ENCODE results near the gene LRRC56. TPM values are rescaled to one million over a fixed set of nuclear protein-coding genes. Genes with fewer than 3 reads are reported as not detected.

Gene LRRC56
- total RNA-seq, 2 experiments from 2014 or later, result 0.96 to 0.98 TPM

DNA sequence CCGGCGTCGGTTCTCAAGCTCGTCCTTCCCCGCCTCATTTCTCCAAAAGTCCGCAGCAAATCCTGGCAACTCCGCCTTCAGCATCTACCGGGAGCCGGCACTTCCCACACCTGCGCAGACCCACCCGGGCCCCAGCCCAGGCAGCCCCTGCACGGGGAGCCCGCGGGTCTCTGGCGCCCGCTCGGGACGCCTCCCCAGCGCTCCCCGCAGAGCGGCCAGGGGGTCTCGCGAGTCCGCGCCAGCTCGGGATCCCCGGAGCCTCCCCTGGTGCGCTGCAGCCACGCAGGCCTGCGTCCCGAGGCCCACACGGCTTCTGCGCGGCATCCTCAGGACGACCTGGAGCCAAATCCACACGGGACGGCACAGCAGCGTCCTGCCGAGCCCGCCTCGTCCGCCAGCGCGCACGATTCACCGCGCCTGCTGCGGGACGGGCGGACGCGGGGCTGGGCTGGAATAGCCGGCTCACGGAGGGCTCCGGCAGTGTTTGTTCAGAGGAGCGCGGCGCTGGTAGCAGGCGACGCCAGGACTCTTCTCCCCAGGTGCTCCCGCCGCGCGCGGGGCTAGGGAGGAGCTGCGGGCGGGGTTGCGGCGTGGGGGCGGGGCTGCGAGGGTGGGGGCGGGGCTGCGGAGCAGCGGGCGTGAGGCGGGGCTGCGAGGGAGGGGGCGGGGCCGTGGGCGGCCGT lies 38.1 kb downstream of the LRRC56 start:
- intact Hi-C loops (cut with DNase I, micrococcal nuclease), result loop anchor here (5.0 to 10.0 kb wide), 2 partner anchors 219 to 308 kb away; partner anchors contain the start of genes CEND1 (in 1 of the 2) and SLC25A22 (in 1 of the 2)
- no peaks in the 10 kb centered on the region for H3K9me3 Mint-ChIP-seq (ENCODE audit: low read depth)
- peaks cover 10% of the 10 kb centered on the region for H3K27me3 Mint-ChIP-seq
- ATAC-seq (peak; percentile 42), DNase-seq (no peak)
- H3K36me3 Mint-ChIP-seq (ENCODE audit: low read depth), result peaks cover 9% of the 10 kb centered on the region
- peaks cover 46% of the 10 kb centered on the region for H3K4me1 Mint-ChIP-seq
- POLR2A ChIA-PET, result interaction anchor here (0.8 to 1.5 kb wide), 4 partner anchors 12 to 120 kb away, joined by 3 to 10 read pairs (median 4); partner anchors contain the start of genes DEAF1 and TMEM80
- peak overlapping the region; percentile 58 for H3K27ac Mint-ChIP-seq
- peak overlapping the region; percentile 82 for H3K4me3 Mint-ChIP-seq
- CTCF ChIA-PET, result interaction anchor here (0.6 to 1.8 kb wide), 7 partner anchors 11 to 235 kb away, joined by 3 to 6 read pairs (median 4); partner anchors contain the start of gene LMNTD2

- Mint-ChIP-seq H3K4me3 (peak within 1 kb of the TSS; percentile 86), H3K36me3 (ENCODE audit: low read depth) (peaks cover 11% of the 10 kb centered on the region), H3K4me1 (peaks cover 49% of the 10 kb centered on the region), H3K9me3 (ENCODE audit: low read depth) (no peaks in the 10 kb centered on the region), H3K27me3 (peaks cover 10% of the 10 kb centered on the region), H3K27ac (peak within 1 kb of the TSS; percentile 98)
- ATAC-seq (peak; percentile 89), DNase-seq (peak; percentile 98)
- CTCF ChIA-PET, result interaction anchor here (0.6 to 1.8 kb wide), 6 partner anchors 10 to 70 kb away, joined by 3 to 6 read pairs (median 4); partner anchors contain the start of gene LMNTD2
- intact Hi-C loops (cut with DNase I, micrococcal nuclease), result loop anchor here (1.0 to 10.0 kb wide), 18 partner anchors 8 to 369 kb away; partner anchors contain the start of genes LMNTD2 (in 2 of the 2), RASSF7 (in 2 of the 2), SLC25A22 (in 2 of the 2) and BET1L (in 1 of the 2)
- POLR2A ChIA-PET, result interaction anchor here (0.8 to 1.5 kb wide), 3 partner anchors 11 to 119 kb away, joined by 4 to 10 read pairs (median 4); partner anchors contain the start of genes DEAF1 and TMEM80
Measured at GRCh38 chr11:575996-576768, 38.9 kb downstream of the LRRC56 start, which contains the start of gene PHRF1. TSS of gene PHRF1 (plus strand) at chr11:576470. CDS start at chr11:581513, 5,043 bp downstream.

DNA sequence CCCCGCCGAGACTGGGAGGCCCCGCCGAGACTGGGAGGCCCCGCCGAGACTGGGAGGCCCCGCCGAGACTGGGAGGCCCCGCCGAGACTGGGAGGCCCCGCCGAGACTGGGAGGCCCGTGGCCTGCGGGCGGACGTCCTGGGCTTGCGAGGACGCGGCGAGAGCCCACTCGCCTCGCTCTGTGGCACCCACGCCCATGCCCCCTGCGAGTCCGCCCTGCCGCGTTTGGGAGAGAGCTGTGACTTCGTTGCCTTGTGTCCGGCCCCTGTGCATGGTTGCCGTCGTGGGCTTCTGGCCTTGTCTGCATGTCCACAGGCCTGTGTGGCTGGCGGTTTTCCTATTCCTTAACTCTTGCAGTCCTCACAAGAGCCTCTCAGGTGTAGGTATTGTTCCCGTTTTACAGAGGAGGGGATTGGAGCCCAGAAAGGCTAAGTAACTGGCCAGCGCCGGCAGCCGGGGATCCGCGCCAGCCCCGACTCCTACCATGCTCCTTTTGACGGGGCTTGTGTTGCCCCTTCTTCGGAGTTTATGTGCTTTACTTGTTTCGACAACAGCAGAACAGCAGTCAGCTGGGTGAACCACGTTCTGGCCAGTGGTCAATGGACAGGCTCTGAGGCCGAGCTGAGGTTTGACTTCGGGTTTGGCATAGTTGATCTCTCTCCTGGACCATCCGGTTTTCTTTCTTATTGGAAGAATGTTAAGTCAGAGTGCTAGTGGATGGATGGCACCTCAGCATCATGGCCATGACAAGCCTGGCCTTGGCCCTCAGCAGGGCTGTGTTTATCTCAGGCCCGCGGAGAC lies 39.7 kb downstream of the LRRC56 start:
- no peak for ATAC-seq
- Mint-ChIP-seq H3K4me3 (peak overlapping the region; percentile 86), H3K36me3 (ENCODE audit: low read depth) (peaks cover 18% of the 10 kb centered on the region), H3K27me3 (peaks cover 10% of the 10 kb centered on the region), H3K4me1 (peaks cover 50% of the 10 kb centered on the region), H3K9me3 (ENCODE audit: low read depth) (no peaks in the 10 kb centered on the region), H3K27ac (peak overlapping the region; percentile 83)
- DNase-seq, result no peak
- POLR2A ChIA-PET, result interaction anchor here (1.5 kb wide), 2 partner anchors 11 kb away, joined by 9 to 10 read pairs; no protein-coding TSS in a partner anchor
- CTCF ChIA-PET, result no interaction called here
- intact Hi-C loops (cut with DNase I, micrococcal nuclease), result loop anchor here (1.0 to 10.0 kb wide), 18 partner anchors 9 to 370 kb away; partner anchors contain the start of genes LMNTD2 (in 2 of the 2), RASSF7 (in 2 of the 2), SLC25A22 (in 2 of the 2) and BET1L (in 1 of the 2)

DNA sequence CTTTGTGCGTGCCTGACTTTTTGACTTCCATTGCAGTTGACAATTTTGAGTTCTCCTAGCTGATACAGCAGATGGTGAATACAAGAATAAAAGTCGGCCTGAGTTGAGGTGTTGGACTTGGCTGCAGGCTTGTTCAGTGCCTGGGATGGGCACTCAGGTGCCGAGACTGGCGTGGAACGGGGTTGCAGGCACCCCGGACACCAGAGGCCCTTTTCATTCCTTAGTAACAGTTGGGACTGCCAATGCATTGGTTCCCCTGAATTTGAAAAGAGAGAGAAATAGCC lies 40.2 kb downstream of the LRRC56 start:
- H3K4me3 Mint-ChIP-seq, result peak overlapping the region; percentile 86
- ChIA-PET CTCF (interaction anchor here (0.8 kb wide), 1 partner anchor 348 kb away, joined by 3 read pairs; the partner anchor contains the start of gene AP2A2), POLR2A (interaction anchor here (1.5 kb wide), 1 partner anchor 10 kb away, joined by 9 read pairs; no protein-coding TSS in a partner anchor)
- H3K4me1 Mint-ChIP-seq, result peaks cover 50% of the 10 kb centered on the region
- H3K9me3 Mint-ChIP-seq (ENCODE audit: low read depth), result no peaks in the 10 kb centered on the region
- ATAC-seq (no peak), DNase-seq (peak; percentile 5)
- peaks cover 18% of the 10 kb centered on the region for H3K36me3 Mint-ChIP-seq (ENCODE audit: low read depth)
- intact Hi-C loops (cut with DNase I, micrococcal nuclease), result loop anchor here (2.0 to 10.0 kb wide), 3 partner anchors 17 to 310 kb away; partner anchors contain the start of genes CEND1 (in 1 of the 2), LMNTD2 (in 1 of the 2), RASSF7 (in 1 of the 2) and SLC25A22 (in 1 of the 2)
- H3K27ac Mint-ChIP-seq, result peak overlapping the region; percentile 83
- H3K27me3 Mint-ChIP-seq, result peaks cover 10% of the 10 kb centered on the region

DNA sequence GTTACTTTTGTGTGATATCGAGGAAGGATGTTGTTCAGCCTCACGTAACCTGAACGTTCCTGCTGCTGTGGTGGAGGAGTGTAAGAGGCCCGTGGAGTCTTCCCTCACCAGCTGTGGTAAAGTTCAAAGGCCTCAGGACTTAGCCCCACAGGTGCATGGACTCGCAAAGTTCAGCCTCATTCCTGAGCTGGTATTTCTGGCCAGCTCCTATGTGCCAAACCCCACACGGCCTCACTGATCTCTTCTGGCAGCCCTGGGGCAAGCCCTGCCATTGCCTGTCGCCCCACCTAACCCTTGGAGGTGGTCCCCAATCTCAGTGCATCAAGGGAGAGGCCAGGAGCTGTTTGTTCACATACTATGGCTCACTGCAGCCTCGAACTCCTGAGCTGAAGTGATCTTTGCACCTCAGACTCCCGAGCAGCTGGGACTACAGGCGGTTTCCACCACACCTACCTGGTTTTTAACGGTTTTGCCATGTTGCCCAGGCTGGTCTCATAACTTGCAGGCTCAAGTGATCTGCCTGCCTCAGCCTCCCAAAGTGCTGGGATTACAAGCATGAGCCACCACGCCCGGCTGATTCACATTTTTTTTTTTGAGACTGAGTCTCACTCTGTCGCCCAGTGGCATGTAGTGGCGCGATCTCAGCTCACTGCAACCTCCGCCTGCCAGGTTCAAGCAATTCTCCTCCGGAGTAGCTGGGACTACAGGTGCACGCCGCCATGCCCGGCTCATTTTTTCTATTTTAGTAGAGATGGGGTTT lies 41.1 kb downstream of the LRRC56 start:
- Mint-ChIP-seq H3K36me3 (ENCODE audit: low read depth) (peaks cover 21% of the 10 kb centered on the region), H3K4me3 (peak overlapping the region; percentile 86), H3K27ac (peak overlapping the region; percentile 83), H3K9me3 (ENCODE audit: low read depth) (no peaks in the 10 kb centered on the region), H3K27me3 (peaks cover 10% of the 10 kb centered on the region), H3K4me1 (peaks cover 50% of the 10 kb centered on the region)
- ChIA-PET POLR2A (interaction anchor here (0.6 to 1.5 kb wide), 3 partner anchors 9 to 178 kb away, joined by 3 to 9 read pairs (median 8); no protein-coding TSS in a partner anchor), CTCF (interaction anchor here (0.5 to 0.8 kb wide), 4 partner anchors 26 to 347 kb away, joined by 3 to 4 read pairs (median 3); partner anchors contain the start of gene AP2A2)
- no peak for DNase-seq
- no peak for ATAC-seq
- intact Hi-C loops (cut with DNase I, micrococcal nuclease), result loop anchor here (5.0 to 10.0 kb wide), 2 partner anchors 216 to 311 kb away; partner anchors contain the start of genes CEND1 (in 1 of the 2) and SLC25A22 (in 1 of the 2)

DNA sequence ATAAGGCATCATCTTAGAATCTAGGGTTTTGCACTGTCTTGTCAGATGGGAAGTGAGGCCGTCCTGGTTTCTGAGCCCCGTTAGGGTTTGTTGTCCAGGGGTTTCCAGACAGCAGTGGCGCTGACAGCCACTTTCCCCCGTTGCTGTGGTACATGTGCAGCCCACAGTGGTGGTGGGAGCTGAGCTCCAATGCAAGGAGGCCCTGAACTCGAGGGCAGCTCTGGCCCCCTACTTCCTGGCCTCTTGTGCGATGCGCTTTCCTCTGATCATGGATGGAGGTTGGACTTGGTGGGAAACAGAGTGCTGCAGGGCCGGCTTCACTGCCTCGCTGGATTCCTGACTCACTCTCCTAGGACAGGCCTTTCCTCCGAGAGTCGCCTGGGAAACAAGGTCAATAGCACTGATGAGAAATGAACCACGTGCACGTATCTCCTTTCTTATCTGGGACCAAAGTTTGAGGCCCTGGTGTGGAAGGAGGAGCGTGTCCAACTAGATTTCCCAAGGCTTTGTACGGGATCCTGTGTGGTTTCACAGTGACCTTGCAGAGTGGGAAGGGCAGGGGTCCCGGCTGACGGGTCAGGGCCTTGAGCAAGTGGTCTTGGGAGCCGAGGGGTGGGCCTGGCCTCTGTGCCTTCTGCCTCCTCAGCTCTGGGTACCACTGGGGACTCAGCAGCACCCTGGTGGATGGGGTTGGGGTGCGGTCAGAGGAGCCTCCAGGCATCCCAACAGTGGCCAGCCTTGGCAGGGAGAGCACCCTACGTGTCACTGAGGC lies 42.7 kb downstream of the LRRC56 start:
- ChIA-PET CTCF (no interaction called here), POLR2A (no interaction called here)
- H3K4me3 Mint-ChIP-seq, result no peak overlapping the region
- no peak overlapping the region for H3K27ac Mint-ChIP-seq
- ATAC-seq (no peak), DNase-seq (no peak)
- H3K36me3 Mint-ChIP-seq (ENCODE audit: low read depth), result peaks cover 23% of the 10 kb centered on the region
- H3K9me3 Mint-ChIP-seq (ENCODE audit: low read depth), result no peaks in the 10 kb centered on the region
- H3K27me3 Mint-ChIP-seq, result peaks cover 2% of the 10 kb centered on the region
- intact Hi-C loops (cut with DNase I, micrococcal nuclease), result loop anchor here (5.0 to 10.0 kb wide), 2 partner anchors 215 to 313 kb away; partner anchors contain the start of genes CEND1 (in 1 of the 2) and SLC25A22 (in 1 of the 2)
- peaks cover 39% of the 10 kb centered on the region for H3K4me1 Mint-ChIP-seq

DNA sequence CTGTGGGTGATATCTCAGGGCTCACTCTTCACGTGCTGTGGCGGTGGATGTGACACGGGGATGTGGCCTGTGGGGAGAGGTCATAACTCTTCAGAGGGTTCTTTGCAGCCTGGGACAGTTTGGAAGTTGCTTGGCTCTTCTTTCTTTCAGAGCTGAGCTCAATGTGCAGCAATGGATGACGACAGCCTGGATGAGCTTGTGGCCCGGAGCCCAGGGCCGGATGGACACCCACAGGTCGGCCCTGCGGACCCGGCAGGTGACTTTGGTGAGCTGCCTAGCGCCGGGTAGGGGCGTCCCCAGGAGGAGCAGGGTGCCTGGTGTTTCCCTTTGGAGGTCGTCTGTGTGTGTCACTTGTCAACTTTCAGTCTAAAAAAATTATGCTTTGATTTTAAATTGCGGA lies 44.0 kb downstream of the LRRC56 start:
- intact Hi-C loops (cut with DNase I, micrococcal nuclease), result no loop called here
- H3K27me3 Mint-ChIP-seq, result no peaks in the 10 kb centered on the region
- H3K27ac Mint-ChIP-seq, result peak overlapping the region; percentile 37
- peaks cover 39% of the 10 kb centered on the region for H3K4me1 Mint-ChIP-seq
- H3K36me3 Mint-ChIP-seq (ENCODE audit: low read depth), result peaks cover 26% of the 10 kb centered on the region
- ATAC-seq (no peak), DNase-seq (no peak)
- no peak overlapping the region for H3K4me3 Mint-ChIP-seq
- ChIA-PET CTCF (interaction anchor here (0.6 kb wide), 1 partner anchor 178 kb away, joined by 3 read pairs; no protein-coding TSS in a partner anchor), POLR2A (no interaction called here)
- no peaks in the 10 kb centered on the region for H3K9me3 Mint-ChIP-seq (ENCODE audit: low read depth)

- ATAC-seq, result no peak
Measured at GRCh38 chr11:581752-582151, 44.4 kb downstream of the LRRC56 start.

DNA sequence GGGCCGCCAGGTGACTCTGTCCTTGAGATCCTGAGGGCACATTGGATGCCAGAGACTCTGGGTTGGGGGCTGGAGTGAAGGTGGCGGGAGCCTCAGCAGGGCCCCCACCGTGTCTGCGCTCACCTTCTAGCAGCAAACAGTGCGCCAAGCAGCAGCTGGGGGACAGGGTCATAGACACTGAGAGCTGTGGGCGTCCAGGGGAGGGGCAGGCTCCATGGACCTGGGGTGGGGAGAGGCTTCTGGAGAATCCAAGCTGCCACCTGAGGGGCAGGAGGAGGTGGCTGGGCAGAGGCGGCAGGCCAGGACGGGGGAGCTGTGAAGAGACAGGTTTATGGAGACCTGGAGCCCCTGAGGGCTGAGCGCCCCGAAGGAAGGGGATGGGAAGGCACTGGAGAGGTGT lies 47.0 kb downstream of the LRRC56 start:
- no peaks in the 10 kb centered on the region for H3K27me3 Mint-ChIP-seq
- CTCF ChIA-PET, result interaction anchor here (1.3 kb wide), 1 partner anchor 30 kb away, joined by 3 read pairs; no protein-coding TSS in a partner anchor
- peak overlapping the region; percentile 10 for H3K27ac Mint-ChIP-seq
- intact Hi-C loops (cut with DNase I, micrococcal nuclease), result no loop called here
- ATAC-seq, result no peak
- no peak for DNase-seq
- no peak overlapping the region for H3K4me3 Mint-ChIP-seq
- no peaks in the 10 kb centered on the region for H3K9me3 Mint-ChIP-seq (ENCODE audit: low read depth)
- H3K36me3 Mint-ChIP-seq (ENCODE audit: low read depth), result peaks cover 43% of the 10 kb centered on the region
- peaks cover 37% of the 10 kb centered on the region for H3K4me1 Mint-ChIP-seq
- POLR2A ChIA-PET, result interaction anchor here (0.7 kb wide), 1 partner anchor 17 kb away, joined by 3 read pairs; no protein-coding TSS in a partner anchor

More at GRCh38 chr11:581752-582151, 44.4 kb downstream of the LRRC56 start:
- intact Hi-C loops (cut with DNase I, micrococcal nuclease), result no loop called here
- DNase-seq, result no peak
- Mint-ChIP-seq H3K4me1 (peaks cover 42% of the 10 kb centered on the region), H3K27me3 (no peaks in the 10 kb centered on the region), H3K9me3 (ENCODE audit: low read depth) (no peaks in the 10 kb centered on the region), H3K36me3 (ENCODE audit: low read depth) (peaks cover 29% of the 10 kb centered on the region), H3K4me3 (no peak overlapping the region), H3K27ac (no peak overlapping the region)
- CTCF ChIA-PET, result no interaction called here
- POLR2A ChIA-PET, result no interaction called here

All from activated CD4-positive, alpha-beta T cell treated with anti-CD3 and anti-CD28 coated beads for 36 hours (primary cell).